Activated CD4-positive, alpha-beta T cell treated with anti-CD3 and anti-CD28 coated beads for 36 hours (primary cell): Measurements from ENCODE around the gene EFCC1. TPM values are rescaled to one million over a fixed set of nuclear protein-coding genes. Genes with fewer than 3 reads are reported as not detected.

Source experiments
- ATAC-seq: fragments of 200-7000 bp; cut with Tn5 transposase; one replicate; pipeline ENCODE4 v1.10.0; 2021; ENCODE audit warnings: mild to moderate bottlenecking, moderate library complexity
- CTCF ChIA-PET: fragments of 350-600 bp; sonication (Branson Sonifier 250); formaldehyde crosslinking; loops from one replicate; lab custom pipeline; 2021; ENCODE audit warnings: antibody characterized with exemption; lab: Charles Lee
- POLR2A ChIA-PET: fragments of 350-600 bp; sonication (Branson Sonifier 250); formaldehyde crosslinking; loops from one replicate; lab custom pipeline; 2021; ENCODE audit warnings: antibody characterized with exemption, inconsistent platforms; lab: Charles Lee
- DNase-seq: peaks from one replicate; pipeline ENCODE4 v3.0.0-alpha.2; 2020
- H3K27ac Mint-ChIP-seq: one replicate; pipeline ENCODE4 v1.8.0; 2021; ENCODE audit warnings: mixed read lengths
- H3K27me3 Mint-ChIP-seq: one replicate; pipeline ENCODE4 v1.8.0; 2021; ENCODE audit warnings: mixed read lengths
- H3K36me3 Mint-ChIP-seq: one replicate; pipeline ENCODE4 v1.8.0; 2021; ENCODE audit warnings: low read depth, mixed read lengths
- H3K4me1 Mint-ChIP-seq: one replicate; pipeline ENCODE4 v1.8.0; 2021; ENCODE audit warnings: mixed read lengths
- H3K4me3 Mint-ChIP-seq: one replicate; pipeline ENCODE4 v1.8.0; 2021; ENCODE audit warnings: mild to moderate bottlenecking, moderate library complexity, mixed read lengths
- H3K9me3 Mint-ChIP-seq: one replicate; pipeline ENCODE4 v1.8.0; 2021; ENCODE audit warnings: low read depth, mixed read lengths
- intact Hi-C, 2 experiments: fragments of 100-400 bp; cut with DNase I in 1 of 2; cut with micrococcal nuclease in 1 of 2; formaldehyde crosslinking; loops; one replicate each; pipeline versions ENCODE4 v1.14.2 to v1.15.1; 2022 to 2024; cut with DNase I, micrococcal nuclease
- total RNA-seq, 2 experiments: library from RNA; stranded (reverse); gene quantifications; one replicate each; pipeline ENCODE4 v1.2.3, GENCODE V29; 2021

Gene EFCC1
- total RNA-seq, 2 experiments from 2014 or later = 0.19 to 0.39 TPM

DNA sequence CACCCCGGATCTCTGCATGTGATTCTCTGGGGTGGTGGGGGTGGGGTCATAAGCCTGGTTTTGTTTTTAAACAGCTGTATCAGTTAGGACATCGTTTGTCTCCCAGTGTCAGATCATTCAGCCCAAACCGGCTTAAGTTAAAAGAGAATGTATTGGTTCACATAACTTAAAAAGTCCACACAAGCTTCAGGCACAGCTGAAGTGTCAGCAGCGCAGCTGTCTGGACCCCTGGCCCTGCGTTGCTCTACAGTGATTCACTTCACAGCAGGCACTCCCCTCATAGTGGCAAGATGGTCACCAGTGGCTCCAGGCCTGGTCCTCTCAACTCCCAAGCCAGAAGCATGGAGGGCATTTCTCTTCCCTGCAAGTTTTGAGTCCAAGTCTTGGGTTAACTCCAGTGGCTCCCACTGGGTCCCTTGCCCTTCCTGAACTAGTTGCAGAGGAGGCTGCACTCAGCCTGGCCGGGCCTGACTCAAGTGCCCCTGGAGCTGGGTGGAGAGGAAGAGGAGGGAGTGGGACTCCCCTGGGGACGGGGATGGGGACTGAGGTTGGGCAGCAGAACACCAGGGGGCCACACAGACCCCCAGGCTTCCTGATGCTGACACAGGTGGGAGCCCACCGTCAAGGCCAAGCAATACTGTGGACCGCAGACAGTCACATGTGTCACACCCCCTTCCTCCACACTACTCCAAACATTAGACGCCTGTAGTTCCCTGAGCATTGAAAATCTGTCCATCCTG lies 30.5 kb downstream of the EFCC1 start:
- intact Hi-C loops = no loop called here
- DNase-seq (no peak), ATAC-seq (no peak)
- ChIA-PET POLR2A (no interaction called here), CTCF (interaction anchor here (2.6 kb wide), 1 partner anchor 20 kb away, joined by 9 read pairs; no protein-coding TSS in a partner anchor)
- Mint-ChIP-seq H3K9me3 (no peaks in the 10 kb centered on the region), H3K4me1 (peaks cover 14% of the 10 kb centered on the region), H3K36me3 (no peaks in the 10 kb centered on the region), H3K27me3 (no peaks in the 10 kb centered on the region), H3K27ac (no peak overlapping the region), H3K4me3 (no peak overlapping the region)

DNA sequence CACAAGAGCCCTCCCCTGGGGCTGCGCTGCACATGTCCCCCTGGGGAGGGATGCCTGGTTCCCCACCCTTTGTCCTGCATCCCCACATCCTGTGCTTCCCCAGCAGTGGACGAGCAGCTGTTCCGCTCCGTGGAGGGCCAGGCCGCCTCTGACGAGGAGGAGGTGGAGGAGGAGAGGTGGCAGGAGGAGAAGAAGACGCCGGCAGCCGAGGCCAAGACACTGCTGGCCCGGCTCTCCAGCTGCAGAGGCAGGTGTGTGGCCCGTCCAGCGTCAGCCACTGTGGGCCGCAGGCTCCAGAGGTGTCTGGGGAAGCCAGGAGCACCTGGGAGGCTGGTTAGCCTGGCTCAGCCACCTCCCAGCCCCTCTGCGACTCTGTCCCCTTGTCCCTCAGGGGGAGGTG lies 31.6 kb downstream of the EFCC1 start:
- Mint-ChIP-seq H3K36me3 (no peaks in the 10 kb centered on the region), H3K9me3 (no peaks in the 10 kb centered on the region), H3K4me1 (peaks cover 10% of the 10 kb centered on the region), H3K27me3 (no peaks in the 10 kb centered on the region), H3K4me3 (no peak overlapping the region), H3K27ac (no peak overlapping the region)
- ChIA-PET POLR2A (no interaction called here), CTCF (no interaction called here)
- no peak for ATAC-seq
- DNase-seq = no peak
- intact Hi-C loops = no loop called here

DNA sequence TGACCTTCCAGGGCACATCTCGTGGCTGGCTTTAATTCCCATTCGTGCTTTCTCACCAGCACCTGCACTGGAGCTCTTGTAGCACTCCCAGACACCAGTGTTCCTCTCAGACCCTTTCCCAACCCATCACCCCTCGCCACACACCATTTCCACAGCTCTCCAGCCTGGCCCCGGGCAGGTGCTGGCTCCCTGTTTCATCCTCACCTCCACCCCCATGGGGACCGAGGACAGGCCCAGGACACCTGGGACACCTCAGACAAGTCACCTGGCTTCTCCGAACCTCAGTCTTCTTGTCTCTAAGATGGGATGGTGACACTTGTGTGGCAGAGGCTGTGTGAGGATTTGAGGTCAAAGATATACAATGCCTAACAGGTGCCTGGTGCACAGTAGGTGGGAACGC lies 32.0 kb downstream of the EFCC1 start:
- Mint-ChIP-seq H3K4me3 (no peak overlapping the region), H3K9me3 (no peaks in the 10 kb centered on the region), H3K36me3 (no peaks in the 10 kb centered on the region), H3K4me1 (peaks cover 10% of the 10 kb centered on the region), H3K27me3 (no peaks in the 10 kb centered on the region), H3K27ac (no peak overlapping the region)
- POLR2A ChIA-PET = no interaction called here
- ATAC-seq = no peak
- intact Hi-C loops = no loop called here
- CTCF ChIA-PET = no interaction called here
- no peak for DNase-seq

DNA sequence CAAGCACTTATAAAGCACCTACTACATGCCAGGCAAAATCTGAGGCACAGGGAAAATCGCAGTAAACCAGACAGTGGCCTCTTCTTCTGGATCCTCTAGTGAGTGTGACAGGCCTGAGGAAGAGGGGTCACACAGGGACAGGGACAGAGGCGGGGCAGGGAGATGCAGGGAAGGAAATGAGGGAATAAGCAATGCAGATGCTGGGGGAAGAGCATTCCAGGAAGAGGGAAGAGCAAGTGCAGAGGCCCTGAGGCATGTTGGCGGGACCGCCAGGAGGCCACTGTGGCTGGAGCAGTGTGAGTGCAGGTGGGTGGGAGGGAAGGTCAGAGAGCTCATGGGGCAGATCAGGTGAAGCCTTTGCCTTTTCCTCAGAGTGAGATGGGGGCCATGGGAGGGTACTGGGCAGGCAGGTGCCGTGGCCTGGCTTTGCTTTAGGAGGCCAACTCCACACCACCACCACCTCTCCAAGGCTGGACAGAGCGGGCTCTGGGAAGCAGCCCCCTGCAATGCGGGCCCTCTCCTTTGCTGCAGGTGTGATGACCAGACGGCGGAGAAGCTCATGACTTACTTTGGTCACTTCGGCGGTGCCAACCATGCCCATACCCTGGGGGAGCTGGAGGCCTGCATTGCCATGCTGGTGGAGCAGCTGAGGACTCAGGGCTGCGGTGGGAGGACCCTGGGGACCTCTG lies 32.7 kb downstream of the EFCC1 start:
- ATAC-seq (no peak), DNase-seq (no peak)
- ChIA-PET CTCF (interaction anchor here (0.6 kb wide), 1 partner anchor 57 kb away, joined by 3 read pairs; no protein-coding TSS in a partner anchor), POLR2A (no interaction called here)
- Mint-ChIP-seq H3K36me3 (no peaks in the 10 kb centered on the region), H3K4me3 (no peak overlapping the region), H3K27ac (no peak overlapping the region), H3K27me3 (no peaks in the 10 kb centered on the region), H3K4me1 (peaks cover 10% of the 10 kb centered on the region), H3K9me3 (no peaks in the 10 kb centered on the region)
- intact Hi-C loops = no loop called here

DNA sequence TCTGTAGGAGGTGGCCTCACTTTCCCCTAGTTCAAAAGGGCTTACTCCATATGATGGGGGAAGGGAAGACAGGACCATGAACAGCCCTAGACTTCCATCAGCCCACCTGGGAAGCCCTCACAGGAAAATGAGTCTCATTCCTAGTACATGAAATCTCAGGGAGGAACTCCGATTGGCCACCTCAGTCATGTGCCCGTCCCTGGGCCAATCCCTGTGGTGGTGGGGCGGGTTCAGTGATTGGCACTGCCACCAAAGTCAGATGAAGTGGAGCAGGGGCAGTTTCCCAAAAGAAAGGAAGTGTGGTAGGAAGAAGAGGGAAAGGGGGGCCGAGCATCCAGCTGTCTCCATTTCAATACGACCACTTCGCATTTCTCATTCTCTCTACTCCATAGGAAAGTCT lies 33.5 kb downstream of the EFCC1 start:
- ChIA-PET CTCF (interaction anchor here (0.6 kb wide), 1 partner anchor 58 kb away, joined by 3 read pairs; no protein-coding TSS in a partner anchor), POLR2A (no interaction called here)
- no peaks in the 10 kb centered on the region for H3K9me3 Mint-ChIP-seq
- intact Hi-C loops = no loop called here
- no peaks in the 10 kb centered on the region for H3K36me3 Mint-ChIP-seq
- peak; percentile 41 for DNase-seq
- no peaks in the 10 kb centered on the region for H3K27me3 Mint-ChIP-seq
- H3K4me3 Mint-ChIP-seq = no peak overlapping the region
- no peak overlapping the region for H3K27ac Mint-ChIP-seq
- H3K4me1 Mint-ChIP-seq = peaks cover 10% of the 10 kb centered on the region
- ATAC-seq = peak; percentile 74

DNA sequence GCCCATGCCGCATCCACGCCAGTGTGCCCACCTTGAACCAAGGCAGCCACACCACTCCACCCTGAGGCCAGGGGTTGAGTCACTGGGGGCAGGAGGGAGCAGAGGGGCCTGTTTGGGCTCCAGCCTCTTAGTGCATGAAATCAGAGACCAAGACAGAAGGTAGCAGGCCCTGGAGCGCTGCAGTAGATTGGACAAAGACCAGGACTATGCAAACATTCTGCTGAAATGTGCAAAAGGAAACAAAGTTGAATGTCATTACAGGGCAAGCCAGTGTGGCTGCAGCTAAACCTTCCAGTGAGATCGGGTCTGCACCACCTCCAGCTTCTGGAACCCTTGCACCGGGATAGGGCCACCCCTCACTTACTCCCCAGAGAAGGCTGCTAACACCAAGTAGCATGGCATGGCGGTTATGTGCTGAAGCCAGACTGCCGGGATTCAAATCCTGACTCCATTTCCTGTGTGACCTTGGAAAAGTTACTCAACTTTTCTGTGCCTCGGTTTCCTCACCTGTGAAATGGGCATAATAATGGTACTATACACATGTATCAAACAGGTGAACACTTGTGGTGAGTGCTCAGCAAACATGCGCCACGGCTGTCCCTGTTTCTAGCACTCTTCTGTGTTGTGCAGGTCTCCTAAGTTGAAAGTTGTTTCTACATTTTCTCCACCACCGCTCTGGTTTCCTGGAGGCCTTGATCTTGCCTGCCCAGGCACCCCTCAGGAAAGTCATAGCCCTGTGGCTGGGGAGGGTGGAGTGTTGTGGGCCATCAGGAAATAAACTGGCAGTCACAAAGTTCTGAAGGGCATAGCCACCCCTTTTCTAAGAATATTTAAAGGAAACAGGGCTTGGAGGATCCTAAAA lies 34.5 kb downstream of the EFCC1 start:
- ATAC-seq = no peak
- POLR2A ChIA-PET = no interaction called here
- H3K9me3 Mint-ChIP-seq = no peaks in the 10 kb centered on the region
- no peak overlapping the region for H3K27ac Mint-ChIP-seq
- no peak for DNase-seq
- peaks cover 3% of the 10 kb centered on the region for H3K27me3 Mint-ChIP-seq
- peaks cover 14% of the 10 kb centered on the region for H3K4me1 Mint-ChIP-seq
- intact Hi-C loops = no loop called here
- no peak overlapping the region for H3K4me3 Mint-ChIP-seq
- CTCF ChIA-PET = interaction anchor here (0.6 to 2.8 kb wide), 3 partner anchors 9 to 62 kb away, joined by 3 to 13 read pairs (median 9); no protein-coding TSS in a partner anchor
- H3K36me3 Mint-ChIP-seq = no peaks in the 10 kb centered on the region

DNA sequence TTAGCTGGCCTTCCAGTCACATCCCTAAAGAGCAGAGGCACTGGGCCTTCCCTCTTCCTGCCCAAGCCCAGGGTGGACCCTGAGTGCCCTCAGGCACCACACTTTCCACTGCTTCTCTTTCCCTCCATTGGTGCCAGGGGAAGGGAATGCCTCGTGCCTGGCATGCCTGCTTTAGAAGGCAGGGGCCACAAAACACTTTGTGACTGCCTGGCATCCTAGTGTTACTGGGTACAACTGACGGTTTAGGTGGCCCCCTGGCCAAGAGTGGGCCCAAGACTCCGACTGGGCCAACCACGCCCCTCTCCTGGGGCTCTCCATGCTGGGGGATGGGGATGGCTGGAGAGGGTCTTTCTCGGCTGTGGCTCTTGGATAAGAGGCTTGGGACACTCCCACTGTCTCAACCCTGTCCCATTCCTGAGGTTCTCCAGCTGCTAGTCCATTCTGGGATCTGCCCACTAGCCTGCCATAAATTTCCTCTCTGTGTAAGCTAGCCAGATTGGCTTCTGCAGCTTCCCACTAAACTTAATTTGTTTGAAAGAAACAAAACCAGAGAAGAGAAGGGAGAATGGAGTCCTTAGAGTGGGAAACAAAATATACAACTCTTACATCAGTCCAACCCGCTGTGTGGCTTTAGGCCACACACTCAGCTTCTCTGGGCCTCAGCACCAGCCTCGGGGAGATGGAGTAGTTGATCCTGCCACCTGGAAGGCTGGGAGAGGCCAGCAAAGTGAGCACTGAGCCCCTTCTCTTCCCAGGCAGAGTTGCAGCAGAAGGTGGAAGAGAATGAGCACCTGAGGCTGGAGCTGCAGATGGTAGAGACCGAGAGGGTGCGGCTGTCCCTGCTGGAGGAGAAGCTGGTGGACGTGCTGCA lies 35.4 kb downstream of the EFCC1 start:
- ChIA-PET CTCF (interaction anchor here (0.6 to 2.8 kb wide), 9 partner anchors 10 to 826 kb away, joined by 3 to 13 read pairs (median 4); no protein-coding TSS in a partner anchor), POLR2A (no interaction called here)
- Mint-ChIP-seq H3K9me3 (no peaks in the 10 kb centered on the region), H3K27ac (no peak overlapping the region), H3K4me1 (peaks cover 14% of the 10 kb centered on the region), H3K36me3 (no peaks in the 10 kb centered on the region), H3K27me3 (peaks cover 3% of the 10 kb centered on the region), H3K4me3 (no peak overlapping the region)
- intact Hi-C loops = no loop called here
- DNase-seq (no peak), ATAC-seq (no peak)

DNA sequence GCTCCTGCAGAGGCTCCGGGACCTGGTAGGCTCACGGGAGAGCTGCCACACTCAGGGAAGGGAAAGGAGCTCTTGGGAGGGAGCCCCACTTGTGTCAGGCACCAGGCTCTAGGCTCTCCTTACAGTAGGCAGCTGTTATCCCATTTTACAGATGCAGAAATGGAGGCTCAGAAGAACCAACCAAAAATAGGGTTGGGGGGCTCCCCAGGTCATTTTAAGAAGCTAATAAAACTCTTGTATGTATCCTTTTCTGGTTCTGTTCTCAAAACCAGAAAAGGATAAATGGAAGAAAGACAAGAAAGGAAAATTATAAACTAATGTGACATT lies 36.0 kb downstream of the EFCC1 start:
- POLR2A ChIA-PET = interaction anchor here (0.6 kb wide), 1 partner anchor 194 kb away, joined by 12 read pairs; no protein-coding TSS in a partner anchor

DNA sequence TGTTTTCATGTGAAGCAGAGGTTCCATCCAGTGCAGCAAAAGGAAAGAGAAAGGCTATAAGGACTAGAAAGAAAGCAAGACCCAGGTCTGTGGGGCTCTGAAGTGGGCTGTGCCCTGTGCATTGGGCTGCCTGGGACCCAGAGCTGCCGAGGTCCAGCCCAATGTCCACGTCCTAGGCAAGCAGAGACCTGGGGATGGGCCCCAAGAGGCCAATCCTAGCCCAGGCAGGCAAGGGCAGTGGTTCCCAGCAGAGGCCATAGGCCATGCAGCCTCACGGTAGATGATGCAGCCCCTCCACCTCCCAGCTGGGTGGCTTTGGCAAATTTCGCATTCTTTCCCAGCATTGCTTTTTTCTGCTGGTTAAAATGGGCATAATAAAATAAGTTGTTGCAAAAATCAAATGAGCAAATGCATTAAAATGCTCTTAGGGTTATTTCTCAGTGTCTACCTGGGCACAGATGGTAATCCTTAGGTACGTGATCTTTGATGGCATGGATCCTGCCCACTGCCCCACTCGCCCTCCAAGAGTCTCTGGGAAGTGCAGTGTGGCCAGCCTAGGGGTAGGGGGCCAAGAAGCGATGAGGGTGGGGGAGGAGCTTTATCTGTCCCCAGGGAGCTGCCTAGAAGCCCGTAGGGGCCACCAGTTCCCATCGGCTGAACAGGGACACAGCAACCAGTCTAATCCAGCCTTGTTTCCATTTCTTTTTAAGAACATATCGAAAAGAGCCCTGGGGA lies 37.2 kb downstream of the EFCC1 start:
- Mint-ChIP-seq H3K4me3 (no peak overlapping the region), H3K4me1 (peaks cover 14% of the 10 kb centered on the region), H3K9me3 (no peaks in the 10 kb centered on the region), H3K36me3 (no peaks in the 10 kb centered on the region), H3K27ac (no peak overlapping the region), H3K27me3 (peaks cover 9% of the 10 kb centered on the region)
- ATAC-seq = no peak
- DNase-seq = no peak
- CTCF ChIA-PET = interaction anchor here (0.6 to 2.8 kb wide), 4 partner anchors 9 to 15 kb away, joined by 3 to 13 read pairs (median 6); no protein-coding TSS in a partner anchor
- POLR2A ChIA-PET = no interaction called here
- intact Hi-C loops = no loop called here

More for the DNA sequence above, 36.0 kb downstream of the EFCC1 start:
- peaks cover 14% of the 10 kb centered on the region for H3K4me1 Mint-ChIP-seq
- intact Hi-C loops = no loop called here
- ATAC-seq (no peak), DNase-seq (no peak)
- H3K27me3 Mint-ChIP-seq = peaks cover 3% of the 10 kb centered on the region
- no peak overlapping the region for H3K4me3 Mint-ChIP-seq
- CTCF ChIA-PET = interaction anchor here (0.6 to 2.8 kb wide), 8 partner anchors 9 to 827 kb away, joined by 3 to 13 read pairs (median 5); no protein-coding TSS in a partner anchor
- no peaks in the 10 kb centered on the region for H3K36me3 Mint-ChIP-seq
- H3K27ac Mint-ChIP-seq = no peak overlapping the region
- no peaks in the 10 kb centered on the region for H3K9me3 Mint-ChIP-seq
